Sigmoid colon (tissue), 7 donors: ENCODE results near the gene MYPN. TPM values are rescaled to one million over a fixed set of nuclear protein-coding genes. Genes with fewer than 3 reads are reported as not detected.

Experiments
- DNase-seq: peaks from one replicate; pipeline ENCODE4 v3.0.0-alpha.2; 2019
- H3K27ac ChIP-seq, 4 donors: fragments of 200-600 bp; sonication (generic); one replicate each; pipeline ENCODE4 v1.5.1; 2016 to 2019; ENCODE audit warnings: mild to moderate bottlenecking in 1 of 4
- H3K27me3 ChIP-seq, 3 donors: fragments of 200-600 bp; sonication (generic); one replicate each; pipeline ENCODE4 v1.5.1; 2019; ENCODE audit warnings: mild to moderate bottlenecking in 1 of 3
- H3K36me3 ChIP-seq, 4 donors: fragments of 200-600 bp; sonication (generic); one replicate each; pipeline ENCODE4 v1.5.1; 2016 to 2019
- H3K4me1 ChIP-seq, 4 donors: fragments of 200-600 bp; sonication (generic); one replicate each; pipeline ENCODE4 v1.5.1; 2017 to 2019
- H3K4me3 ChIP-seq, 4 donors: fragments of 200-600 bp; sonication (generic); one replicate each; pipeline ENCODE4 v1.5.1; 2017 to 2019; ENCODE audit warnings: mild to moderate bottlenecking in 2 of 4, moderate library complexity in 1 of 4
- H3K9me3 ChIP-seq, 4 donors: fragments of 200-600 bp in 3 of 4; sonication (generic) in 3 of 4; one replicate each; pipeline versions ENCODE4 v1.5.1 to v1.6.1; 2013 to 2019
- EP300 ChIP-seq, 4 donors: sonication (generic); formaldehyde crosslinking; IDR thresholded peaks; one replicate each; pipeline ENCODE4 v1.6.1; 2017; ENCODE audit warnings: antibody characterized with exemption in 4 of 4
- POLR2A ChIP-seq, 2 donors: fragments of 450-650 bp; IDR thresholded peaks; one replicate each; pipeline ENCODE4 v1.6.1; 2016; ENCODE audit warnings: antibody characterized with exemption in 2 of 2, mild to moderate bottlenecking in 2 of 2, moderate library complexity in 2 of 2
- POLR2AphosphoS5 ChIP-seq, 4 donors: sonication (generic); formaldehyde crosslinking; IDR thresholded peaks; one replicate each; pipeline ENCODE4 v1.6.1; 2017; ENCODE audit warnings: antibody characterized with exemption in 4 of 4
- WGBS, 2 donors: extraction: QIAGEN DNeasy Blood & Tissue Kit; methylation state at CpG; one replicate each; pipeline ENCODE4 v1.1.7; 2013; 5-methylcytosine and 5-hydroxymethylcytosine counted together
- intact Hi-C: fragments of 100-400 bp; cut with DNase I; formaldehyde crosslinking; loops from one replicate; pipeline ENCODE4 v1.15.1; 2023
- polyA plus RNA-seq, 3 donors: library from polyadenylated mRNA; stranded (reverse); fragments of 200-250 nt; gene quantifications; one replicate each; pipeline ENCODE4 v1.2.3, GENCODE V29; 2013
- total RNA-seq, 4 donors: library from RNA; depleted of rRNA; stranded (reverse); fragments of >200 nt; gene quantifications; one replicate each; pipeline ENCODE4 v1.1.0, GENCODE V29; 2016
- TF ChIP-seq, protein P1 (sequence below), 4 experiments: fragments of 450-650 bp in 3 of 4; fragments of 200-600 bp in 1 of 4; IDR thresholded peaks; one replicate each; pipeline ENCODE4 v1.5.1; 2016 to 2019; ENCODE audit warnings: antibody characterized with exemption in 4 of 4, mild to moderate bottlenecking in 3 of 4, moderate library complexity in 2 of 4
- donor health status: healthy with polysubstance abuse.
- donor health status: Bipolar disorder and iron deficiency.
- donor health status: healthy.

Gene MYPN
- total and polyA plus RNA-seq, 7 donors, result 0.23 to 1.6 (median 0.60) TPM; not detected in 4

- TF ChIP-seq, protein P1, sequence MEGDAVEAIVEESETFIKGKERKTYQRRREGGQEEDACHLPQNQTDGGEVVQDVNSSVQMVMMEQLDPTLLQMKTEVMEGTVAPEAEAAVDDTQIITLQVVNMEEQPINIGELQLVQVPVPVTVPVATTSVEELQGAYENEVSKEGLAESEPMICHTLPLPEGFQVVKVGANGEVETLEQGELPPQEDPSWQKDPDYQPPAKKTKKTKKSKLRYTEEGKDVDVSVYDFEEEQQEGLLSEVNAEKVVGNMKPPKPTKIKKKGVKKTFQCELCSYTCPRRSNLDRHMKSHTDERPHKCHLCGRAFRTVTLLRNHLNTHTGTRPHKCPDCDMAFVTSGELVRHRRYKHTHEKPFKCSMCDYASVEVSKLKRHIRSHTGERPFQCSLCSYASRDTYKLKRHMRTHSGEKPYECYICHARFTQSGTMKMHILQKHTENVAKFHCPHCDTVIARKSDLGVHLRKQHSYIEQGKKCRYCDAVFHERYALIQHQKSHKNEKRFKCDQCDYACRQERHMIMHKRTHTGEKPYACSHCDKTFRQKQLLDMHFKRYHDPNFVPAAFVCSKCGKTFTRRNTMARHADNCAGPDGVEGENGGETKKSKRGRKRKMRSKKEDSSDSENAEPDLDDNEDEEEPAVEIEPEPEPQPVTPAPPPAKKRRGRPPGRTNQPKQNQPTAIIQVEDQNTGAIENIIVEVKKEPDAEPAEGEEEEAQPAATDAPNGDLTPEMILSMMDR (IDR thresholded peaks at IDR 0.05), result no peak
- TF ChIP-seq EP300 (IDR thresholded peaks at IDR 0.05), result no peak
- no peak for TF ChIP-seq POLR2AphosphoS5 (IDR thresholded peaks at IDR 0.05)
- TF ChIP-seq POLR2A (IDR thresholded peaks at IDR 0.05), result no peak
- Histone ChIP-seq H3K4me3 (no peak overlapping the region), H3K27me3 (no peaks in the 10 kb centered on the region), H3K4me1 (peaks cover 0 to 19% (median 16%) of the 10 kb centered on the region in 4 donors), H3K27ac (no peak overlapping the region), H3K36me3 (no peaks in the 10 kb centered on the region), H3K9me3 (no peaks in the 10 kb centered on the region)
- no peak for DNase-seq
- WGBS, 2 donors, result 80 to 83% methylated on average over 6 of the region's 6 CpGs
- intact Hi-C loops, result no loop called here
Measured at GRCh38 chr10:68139448-68140272, 30.4 kb downstream of the MYPN start.

GRCh38 chr10:68142761-68143160, 33.5 kb downstream of the MYPN start:
- intact Hi-C loops, result no loop called here
- TF ChIP-seq, protein P1 (IDR thresholded peaks at IDR 0.05), result no peak
- TF ChIP-seq POLR2AphosphoS5 (IDR thresholded peaks at IDR 0.05), result no peak
- TF ChIP-seq POLR2A (IDR thresholded peaks at IDR 0.05), result no peak
- no peak for TF ChIP-seq EP300 (IDR thresholded peaks at IDR 0.05)
- H3K27ac ChIP-seq, result no peak overlapping the region
- no peak for DNase-seq
- no peaks in the 10 kb centered on the region for H3K4me1 ChIP-seq
- whole genome bisulfite sequencing, 2 donors, result 88 to 92% methylated on average over 4 of the region's 4 CpGs
- no peaks in the 10 kb centered on the region for H3K9me3 ChIP-seq
- no peaks in the 10 kb centered on the region for H3K36me3 ChIP-seq
- no peak overlapping the region for H3K4me3 ChIP-seq
- H3K27me3 ChIP-seq, result no peaks in the 10 kb centered on the region

GRCh38 chr10:68144709-68145108, 35.4 kb downstream of the MYPN start:
- 29 to 72% methylated on average over 6 of the region's 6 CpGs for WGBS, 2 donors
- Histone ChIP-seq H3K4me3 (no peak overlapping the region), H3K9me3 (no peaks in the 10 kb centered on the region), H3K36me3 (no peaks in the 10 kb centered on the region), H3K27ac (no peak overlapping the region), H3K4me1 (no peaks in the 10 kb centered on the region), H3K27me3 (no peaks in the 10 kb centered on the region)
- TF ChIP-seq EP300 (IDR thresholded peaks at IDR 0.05) (no peak), POLR2AphosphoS5 (IDR thresholded peaks at IDR 0.05) (no peak), POLR2A (IDR thresholded peaks at IDR 0.05) (no peak)
- TF ChIP-seq, protein P1 (IDR thresholded peaks at IDR 0.05), result no peak
- intact Hi-C loops, result no loop called here
- no peak for DNase-seq

- Histone ChIP-seq H3K4me3 (no peak overlapping the region), H3K36me3 (no peaks in the 10 kb centered on the region), H3K27ac (no peak overlapping the region), H3K4me1 (no peaks in the 10 kb centered on the region), H3K9me3 (no peaks in the 10 kb centered on the region), H3K27me3 (no peaks in the 10 kb centered on the region)
- TF ChIP-seq, protein P1 (IDR thresholded peaks at IDR 0.05), result no peak
- no peak for TF ChIP-seq POLR2AphosphoS5 (IDR thresholded peaks at IDR 0.05)
- TF ChIP-seq EP300 (IDR thresholded peaks at IDR 0.05), result no peak
- TF ChIP-seq POLR2A (IDR thresholded peaks at IDR 0.05), result no peak
- WGBS, 2 donors, result 67 to 74% methylated on average over 3 of the region's 3 CpGs
- DNase-seq, result no peak
- intact Hi-C loops, result no loop called here
Measured at GRCh38 chr10:68145705-68146104, 36.4 kb downstream of the MYPN start.
